KG1 (cell line): ENCODE results near the gene POLR1D.

ENCODE experiments used
- DNase-seq: peaks from one replicate; lab custom pipeline; 2025; lab: John Stamatoyannopoulos, UW

Gene POLR1D

GRCh38 chr13:27638521-27638920, 16.8 kb downstream of the POLR1D start:
- no peak for DNase-seq

DNA sequence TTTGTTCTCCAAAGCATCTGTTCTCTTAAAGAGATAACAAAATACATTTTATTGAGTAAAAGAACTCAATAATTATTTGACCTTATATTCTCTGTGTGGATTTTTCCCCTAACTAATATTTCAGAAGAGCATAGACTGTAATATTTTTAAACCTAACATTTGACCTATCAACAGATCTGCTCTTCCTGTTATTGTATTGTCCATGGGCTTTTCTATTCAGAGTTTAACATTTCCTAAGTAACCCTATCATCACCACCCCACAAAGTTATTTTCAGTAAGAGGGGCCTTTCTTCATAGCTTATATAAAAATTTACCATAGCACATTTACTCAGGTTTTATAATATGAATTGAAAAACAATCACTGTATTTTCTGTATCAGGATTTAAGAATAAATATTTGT, 17.5 kb downstream of the POLR1D start:
- no peak for DNase-seq

DNA sequence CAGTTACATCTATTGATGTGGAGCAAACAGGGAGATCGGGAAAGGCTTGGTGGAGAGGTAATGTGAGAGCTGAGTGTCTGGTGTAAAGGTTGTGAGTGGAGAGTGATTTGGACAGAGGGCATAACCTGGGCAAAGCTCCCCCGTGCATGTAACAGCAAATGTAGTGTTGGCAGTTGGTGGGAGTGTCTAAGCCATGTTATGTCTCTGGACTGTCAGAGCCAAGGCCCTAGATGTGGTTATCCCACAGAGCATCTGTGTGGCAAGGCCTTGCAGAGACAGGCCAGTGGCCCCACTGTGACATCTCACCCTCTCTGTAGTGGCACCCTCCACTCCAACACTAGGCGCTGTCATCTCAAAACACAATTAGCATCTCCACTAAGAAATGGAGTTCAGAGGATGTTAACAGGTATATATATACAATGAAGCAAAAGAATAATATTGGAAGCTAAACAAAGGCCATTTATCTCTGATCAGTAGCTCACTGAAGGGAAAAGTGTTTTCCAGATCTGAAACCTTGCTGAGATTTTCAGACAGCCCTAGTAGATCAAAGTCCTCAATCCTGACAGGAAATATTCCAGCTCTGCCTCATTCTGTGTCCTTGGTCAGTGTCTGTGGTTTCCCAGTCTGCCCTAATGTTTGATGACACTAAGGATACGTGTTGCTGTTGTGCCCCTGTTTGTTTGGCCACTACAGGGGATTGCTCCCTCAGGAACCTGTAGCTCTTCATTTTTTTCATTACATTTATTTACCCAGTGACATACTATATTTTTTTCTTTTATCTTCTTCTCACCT, 20.2 kb downstream of the POLR1D start:
- DNase-seq: no peak

DNA sequence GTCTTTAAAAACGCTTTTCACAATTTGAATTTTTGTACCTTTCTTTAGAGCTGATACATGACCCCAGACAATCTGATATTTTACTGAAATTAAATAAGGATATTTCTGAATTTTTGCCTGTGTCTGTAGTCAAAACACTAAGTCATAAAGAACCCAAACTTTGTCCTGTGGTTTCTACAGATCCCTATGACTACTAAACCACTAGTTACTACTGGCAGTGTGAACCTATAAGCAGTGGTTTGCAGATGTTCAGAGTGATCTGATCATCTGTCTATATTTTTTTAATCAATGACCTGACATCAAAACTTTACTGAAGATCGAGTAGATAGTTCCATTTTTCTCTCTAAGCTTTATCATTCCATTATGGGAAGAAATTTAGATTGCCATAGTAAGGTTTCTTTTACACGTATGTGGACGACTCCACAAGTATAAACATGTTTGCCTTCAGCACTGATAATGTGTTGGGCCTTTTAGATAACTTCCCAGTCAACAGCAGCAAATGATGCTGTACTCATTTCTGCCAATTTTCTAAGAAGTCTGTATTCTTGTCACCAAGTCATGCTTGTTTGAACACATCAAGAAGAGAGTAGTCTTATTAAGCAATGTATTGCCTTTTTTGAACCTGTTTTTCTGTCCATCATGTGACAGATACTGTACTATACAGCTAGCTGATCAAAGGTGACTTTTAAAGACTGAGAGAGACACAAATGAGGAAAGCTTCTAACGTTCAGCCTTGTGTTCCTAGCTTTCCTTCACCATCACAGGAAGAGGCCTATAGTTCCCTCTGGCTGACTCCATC, 21.8 kb downstream of the POLR1D start:
- DNase-seq: no peak

DNA sequence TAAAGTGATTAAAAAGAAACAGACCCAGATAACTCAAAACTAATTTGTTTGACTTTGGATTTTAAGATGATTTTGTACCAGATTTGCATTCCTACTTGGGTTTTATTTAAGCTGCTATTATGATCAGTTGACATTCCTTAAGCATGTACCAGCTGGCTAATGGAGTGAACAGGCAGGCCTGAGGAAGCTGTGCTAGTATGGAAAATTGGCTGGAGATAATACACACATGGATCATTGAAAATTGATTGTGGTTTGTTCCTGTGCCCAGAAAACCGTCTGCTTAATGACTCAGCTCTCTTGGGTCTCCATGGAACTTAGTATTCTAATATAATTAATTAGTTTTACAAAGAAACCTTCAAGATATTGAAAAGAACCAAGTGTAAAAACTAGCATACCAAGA, 22.6 kb downstream of the POLR1D start:
- no peak for DNase-seq

DNA sequence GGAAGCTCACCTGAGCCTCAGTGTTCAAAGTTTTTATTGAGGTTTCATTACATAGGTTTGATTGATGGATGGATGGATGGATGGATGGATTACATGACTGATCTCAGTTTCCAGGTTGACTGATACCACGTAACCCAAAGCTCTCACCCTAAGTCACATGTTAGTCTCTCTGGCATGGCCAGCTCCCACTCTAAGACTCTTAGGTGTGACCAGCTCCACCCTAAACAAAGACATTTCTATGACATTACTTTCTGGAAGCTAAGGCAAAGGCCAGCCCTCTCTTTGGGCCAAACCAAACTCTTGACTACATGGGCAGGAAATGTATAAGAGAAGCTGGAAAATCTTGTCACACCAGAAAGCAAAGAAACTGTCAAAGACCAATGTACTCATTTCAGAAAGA, 28.6 kb downstream of the POLR1D start:
- DNase-seq: no peak

DNA sequence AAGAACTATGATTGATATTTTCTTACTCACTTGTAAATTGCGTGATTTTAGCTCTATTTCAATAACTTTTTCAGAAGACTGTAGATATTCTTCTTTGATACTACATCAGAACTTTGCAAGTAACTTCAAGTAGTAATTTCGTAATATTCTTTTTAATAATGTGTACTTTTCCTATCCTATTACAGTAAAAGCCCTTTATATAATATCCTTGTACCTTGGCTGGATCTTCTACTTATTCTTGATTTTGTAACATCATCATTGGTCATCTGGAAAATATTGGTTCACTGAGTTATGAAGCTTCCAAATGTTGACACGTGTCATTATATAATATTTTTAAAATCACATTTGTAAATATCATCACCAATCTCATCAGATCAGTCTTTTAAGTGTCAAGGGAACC, 32.4 kb downstream of the POLR1D start:
- DNase-seq: no peak

DNA sequence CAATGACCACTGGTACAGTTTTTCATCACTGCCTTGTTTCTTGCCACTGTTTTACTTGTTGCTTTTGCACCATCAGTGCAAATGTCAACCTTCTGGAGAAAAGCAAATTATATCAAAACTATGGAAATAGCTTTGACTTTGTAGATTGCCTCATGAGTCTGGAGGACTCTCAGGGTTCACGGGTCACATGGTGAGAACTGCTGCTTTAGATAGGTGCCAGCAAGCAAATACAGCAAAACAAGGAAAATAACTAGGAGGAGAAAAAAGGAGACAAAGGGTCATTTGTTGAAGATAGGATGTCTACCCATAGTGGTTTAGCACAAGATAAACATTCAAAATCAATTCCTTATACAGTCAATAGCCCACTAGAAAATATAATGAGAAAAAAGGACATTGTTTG, 33.1 kb downstream of the POLR1D start:
- no peak for DNase-seq

GRCh38 chr13:27657724-27658123, 36.0 kb downstream of the POLR1D start:
- DNase-seq: no peak

DNA sequence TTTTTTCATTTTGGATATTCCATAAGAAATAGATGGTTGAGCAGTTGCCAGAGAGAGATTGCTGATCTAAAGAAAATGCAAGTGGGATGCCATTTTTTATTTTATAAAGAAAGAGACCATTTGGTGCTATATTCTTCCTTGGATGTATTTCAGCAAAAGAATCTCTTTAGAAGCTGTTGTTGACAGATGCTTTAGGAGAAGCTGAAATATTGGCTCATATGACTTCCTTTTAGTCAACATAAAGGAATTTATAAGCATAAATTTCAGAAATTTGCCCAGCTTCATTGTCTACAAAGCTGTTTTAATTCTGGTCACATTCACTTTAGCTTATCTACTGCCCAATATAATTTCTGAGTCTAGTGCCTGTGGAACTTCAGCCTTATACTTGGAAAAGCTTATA, 36.9 kb downstream of the POLR1D start:
- DNase-seq: no peak

DNA sequence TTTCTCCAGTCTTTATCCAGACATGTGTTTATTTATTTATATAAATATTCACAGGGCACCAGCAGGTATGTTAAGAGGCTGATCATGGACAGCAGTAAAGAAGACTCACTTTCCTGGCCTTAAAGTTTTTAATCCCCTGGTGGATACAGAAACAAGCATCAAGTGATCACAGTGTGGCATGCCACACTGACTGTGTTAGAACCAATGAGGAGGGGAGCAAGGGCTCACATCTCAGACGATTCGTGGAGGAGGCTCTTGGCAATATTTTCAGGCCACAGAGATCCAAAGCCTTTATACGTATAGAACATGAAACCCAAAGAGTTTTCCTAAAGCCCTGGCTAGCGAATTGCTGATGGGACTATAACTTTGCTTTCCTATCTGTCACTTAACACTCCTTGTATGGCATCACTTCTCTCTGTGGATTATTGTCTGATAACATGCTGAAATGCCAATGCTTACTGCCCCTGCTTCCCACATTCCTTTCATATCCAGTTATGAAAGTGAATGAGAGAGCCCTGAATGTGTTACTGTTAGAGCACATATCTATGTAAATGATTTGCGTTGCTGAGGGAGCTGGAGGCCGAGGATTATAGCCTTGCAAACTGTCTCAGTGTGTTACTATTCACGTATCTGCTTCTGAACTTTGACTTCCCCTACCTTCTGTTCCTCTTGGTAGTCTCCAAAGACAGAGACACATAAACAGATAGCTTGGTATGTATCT, 37.6 kb downstream of the POLR1D start:
- DNase-seq: no peak

- no peak for DNase-seq
These were observed 38.8 kb downstream of the POLR1D start for GRCh38 chr13:27660511-27660910.

DNA sequence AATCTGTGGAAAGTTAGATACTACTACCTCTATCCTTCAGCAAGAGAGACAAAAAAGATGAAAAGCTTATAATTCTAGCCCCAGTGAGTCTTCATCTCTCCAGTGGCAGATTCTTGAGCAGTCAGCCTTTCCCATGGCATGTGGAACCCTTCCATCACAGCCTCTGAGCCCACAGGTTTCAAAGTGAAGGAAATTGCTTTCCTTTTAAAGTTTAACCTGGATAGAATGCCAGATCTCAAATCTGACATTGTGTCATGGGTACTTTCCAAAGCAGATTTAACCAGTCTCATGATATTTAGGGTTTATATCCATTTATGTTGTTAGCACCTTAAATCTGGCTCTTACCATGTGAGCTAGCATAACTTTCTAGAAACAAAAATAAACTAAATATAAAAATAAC, 39.3 kb downstream of the POLR1D start:
- no peak for DNase-seq

DNA sequence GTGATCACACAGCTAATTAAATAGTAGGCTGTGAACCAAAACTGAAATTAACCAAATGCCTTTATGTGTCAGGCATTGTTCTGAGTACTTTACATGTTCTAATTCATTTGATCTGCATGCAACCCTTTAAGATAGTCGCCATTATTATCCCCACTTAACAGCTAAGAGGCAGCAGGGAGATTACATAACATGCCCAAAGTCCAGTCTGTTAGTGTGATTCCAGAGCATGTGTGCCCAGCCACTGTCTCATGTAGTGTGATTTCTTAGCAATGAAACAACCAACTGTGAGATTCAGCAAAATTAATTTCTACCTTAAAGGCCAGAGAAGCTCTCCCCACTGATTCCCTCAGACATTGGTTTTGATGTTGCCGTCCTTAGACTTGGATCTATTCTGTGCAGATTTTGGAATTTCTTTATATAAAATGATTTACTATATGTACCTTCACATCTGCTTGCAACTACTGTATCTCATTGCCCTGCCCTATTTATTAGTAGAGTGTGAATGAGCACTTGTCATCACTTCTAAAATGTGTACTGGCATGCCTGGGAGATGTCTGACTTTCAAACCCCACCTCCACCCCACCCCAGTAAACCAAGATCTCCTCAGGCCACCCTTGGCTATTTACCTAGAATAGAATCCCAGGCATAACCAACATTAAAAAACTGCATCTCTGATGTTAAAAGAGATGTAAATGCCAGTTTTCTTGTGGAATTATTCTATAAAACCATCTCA, 41.2 kb downstream of the POLR1D start:
- no peak for DNase-seq

DNA sequence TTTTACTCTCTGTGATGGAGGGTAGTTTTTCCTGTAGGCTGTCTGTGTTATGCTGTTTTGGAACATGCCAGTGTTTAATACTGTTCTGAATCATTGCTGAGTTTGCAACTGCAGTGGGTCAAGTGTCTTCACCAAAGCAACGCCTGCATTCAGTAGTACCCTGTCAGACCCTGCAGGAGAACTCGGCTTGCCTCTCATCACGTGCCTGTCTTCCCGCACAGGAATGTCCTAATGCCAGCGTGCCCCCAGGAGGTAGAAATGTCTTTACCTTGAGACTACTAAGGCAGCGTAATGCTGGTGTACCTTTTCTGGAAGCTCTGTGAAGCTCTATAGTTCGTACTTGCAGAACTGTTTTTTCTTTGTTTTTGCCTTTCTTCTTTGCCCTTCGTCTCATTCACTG, 42.3 kb downstream of the POLR1D start:
- no peak for DNase-seq

DNA sequence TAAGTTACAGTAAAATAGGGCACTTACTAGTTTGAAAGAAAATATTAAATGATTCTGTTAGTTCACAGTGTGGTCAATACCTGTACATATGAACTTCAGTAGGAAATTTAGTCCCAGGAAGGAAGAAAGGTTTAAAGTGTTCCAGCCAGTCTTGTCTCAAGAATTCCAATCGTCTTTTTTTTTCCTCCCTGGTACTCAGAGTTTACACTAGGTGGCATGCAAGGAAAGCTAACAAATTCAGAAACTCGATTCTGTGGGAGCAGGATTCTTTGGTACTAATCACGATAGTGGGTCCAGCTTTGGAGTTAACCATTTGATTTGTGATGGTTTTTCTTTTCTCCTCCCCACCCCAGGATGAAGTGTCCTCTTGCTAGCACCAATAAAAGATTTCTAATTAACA, 43.6 kb downstream of the POLR1D start:
- DNase-seq: no peak

GRCh38 chr13:27665761-27666160, 44.1 kb downstream of the POLR1D start:
- DNase-seq: no peak

- DNase-seq: no peak
These were observed 45.3 kb downstream of the POLR1D start for GRCh38 chr13:27666951-27667350.

DNA sequence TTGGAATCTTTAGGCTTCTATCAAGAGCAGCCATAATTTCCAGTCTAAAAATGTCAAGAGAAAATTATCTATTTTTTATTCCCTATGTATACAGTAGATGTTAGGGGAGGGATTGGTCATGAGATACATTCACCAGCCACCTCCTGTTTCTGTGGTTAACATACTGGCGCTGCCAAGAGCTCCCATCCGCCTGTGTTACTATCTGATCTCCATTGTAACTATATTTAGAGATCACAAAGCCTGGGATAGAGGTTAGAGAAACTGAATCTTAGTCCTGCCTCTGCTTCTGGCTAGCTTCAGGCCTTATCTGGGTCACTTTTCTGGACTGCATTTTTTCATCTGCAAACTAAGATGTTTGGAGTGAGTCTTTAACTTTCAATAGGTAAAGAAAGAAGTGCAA, 46.3 kb downstream of the POLR1D start:
- DNase-seq: no peak

DNA sequence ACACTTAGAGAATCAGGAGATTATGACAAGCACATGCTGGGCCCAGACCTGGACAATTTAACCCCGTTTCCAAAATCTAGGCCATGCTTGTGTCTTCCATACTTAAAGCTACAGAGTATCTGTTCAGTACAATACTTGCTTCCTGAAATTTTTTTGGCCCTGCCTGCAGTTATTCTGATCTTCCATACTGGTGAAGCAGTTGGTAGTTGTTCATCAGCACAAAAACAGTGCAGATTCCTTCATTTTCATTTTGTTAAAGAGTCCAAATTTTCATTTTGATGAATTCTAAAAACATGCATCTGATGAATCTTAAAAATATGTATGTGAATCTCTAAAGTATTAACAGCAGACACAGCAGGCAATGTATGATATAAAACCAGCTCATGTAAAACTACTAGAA, 49.2 kb downstream of the POLR1D start:
- no peak for DNase-seq

DNA sequence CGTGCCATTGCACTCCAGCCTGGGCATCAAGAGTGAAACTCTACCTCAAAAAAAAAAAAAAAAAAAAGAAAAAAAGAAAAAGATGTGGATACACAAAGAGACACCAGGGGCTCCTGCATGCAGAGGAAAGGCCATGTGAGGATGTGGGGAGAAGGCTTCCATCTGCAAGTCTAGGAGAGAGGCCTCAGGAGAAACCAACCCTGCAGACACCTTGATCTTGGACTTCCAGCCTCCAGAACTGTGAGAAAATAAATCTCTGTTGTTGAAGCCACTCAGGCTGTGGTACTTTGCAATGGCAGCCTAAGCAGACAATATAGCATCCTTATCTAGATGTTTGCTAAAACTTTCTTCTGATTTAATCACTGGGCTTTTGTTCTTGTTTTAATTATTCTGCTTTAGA, 50.3 kb downstream of the POLR1D start:
- no peak for DNase-seq
